Osteoblast (primary cell): ENCODE data around the gene GLI3. TPM values are rescaled to one million over a fixed set of nuclear protein-coding genes. Genes with fewer than 3 reads are reported as not detected.
A peak's percentile ranks its signal among the peaks of the same experiment; 100 is the strongest.

Source experiments
- DNase-seq: peaks from one replicate; pipeline ENCODE4 v3.0.0; 2011; ENCODE audit warnings: low spot score, mixed read lengths; ENCODE audit not compliant: insufficient read length; ENCODE audit errors: missing footprints
- H2AFZ ChIP-seq: 2 replicates; pipeline ENCODE4 v1.6.0; 2011; ENCODE audit warnings: mild to moderate bottlenecking, low read length
- H3K27ac ChIP-seq: 2 replicates; pipeline ENCODE4 v1.5.1; 2011; ENCODE audit warnings: mild to moderate bottlenecking, low read depth, low read length, moderate library complexity
- H3K27me3 ChIP-seq: 2 replicates; pipeline ENCODE4 v1.6.0; 2012; ENCODE audit warnings: mild to moderate bottlenecking, control low read depth, inconsistent platforms, low read length, moderate library complexity; ENCODE audit not compliant: insufficient read depth
- H3K36me3 ChIP-seq: 2 replicates; pipeline ENCODE4 v1.5.1; 2011; ENCODE audit warnings: mild to moderate bottlenecking, low read length, control low read depth, moderate library complexity; ENCODE audit not compliant: insufficient read depth
- H3K4me1 ChIP-seq: 2 replicates; pipeline ENCODE4 v1.5.1; 2011; ENCODE audit warnings: mild to moderate bottlenecking, low read length, control low read depth, moderate library complexity; ENCODE audit not compliant: insufficient read depth
- H3K4me2 ChIP-seq: 2 replicates; pipeline ENCODE4 v1.6.0; 2011; ENCODE audit warnings: mild to moderate bottlenecking, low read length; ENCODE audit not compliant: insufficient read depth
- H3K4me3 ChIP-seq: fragments of 200-600 bp; sonication (generic); 3 replicates; pipeline ENCODE4 v1.5.1; 2012; ENCODE audit warnings: mild to moderate bottlenecking, low read length, inconsistent platforms; ENCODE audit not compliant: insufficient read depth
- H3K79me2 ChIP-seq: 2 replicates; pipeline ENCODE4 v1.6.0; 2012; ENCODE audit warnings: mild to moderate bottlenecking, low read length, control low read depth, inconsistent platforms; ENCODE audit not compliant: insufficient read depth
- H3K9me3 ChIP-seq: 2 replicates; pipeline ENCODE4 v1.5.1; 2011; ENCODE audit warnings: low read depth, low read length, control low read depth
- H4K20me1 ChIP-seq: 2 replicates; pipeline ENCODE4 v1.6.0; 2012; ENCODE audit warnings: mild to moderate bottlenecking, low read length, control low read depth; ENCODE audit not compliant: insufficient read depth
- CTCF ChIP-seq: IDR thresholded peaks from 2 replicates; pipeline ENCODE4 v1.5.1; 2011; ENCODE audit warnings: mild to moderate bottlenecking, low read depth, low read length, moderate library complexity; ENCODE audit errors: extremely low read depth
- total RNA-seq: library from RNA; depleted of rRNA; stranded (reverse); fragments of >200 nt; gene quantifications from 2 replicates; pipeline ENCODE4 v1.2.3, GENCODE V29; 2012

GLI3 gene
- total RNA-seq, 1 donor, result 11.9 TPM

- Histone ChIP-seq H3K79me2 (peaks cover 4% of the 10 kb centered on the region), H3K4me1 (peaks cover 21% of the 10 kb centered on the region), H3K27ac (no peak overlapping the region), H4K20me1 (no peaks in the 10 kb centered on the region), H3K9me3 (no peaks in the 10 kb centered on the region), H2AFZ (no peak overlapping the region), H3K27me3 (no peaks in the 10 kb centered on the region), H3K36me3 (no peaks in the 10 kb centered on the region), H3K4me3 (no peak overlapping the region), H3K4me2 (no peak overlapping the region)
- TF ChIP-seq CTCF, result no peak
- peak; percentile 44 for DNase-seq
These were observed 314.6 kb downstream of the GLI3 start for GRCh38 chr7:41922373-41922772.

GRCh38 chr7:41921453-41921981, 315.5 kb downstream of the GLI3 start:
- Histone ChIP-seq H3K36me3 (no peaks in the 10 kb centered on the region), H3K27me3 (no peaks in the 10 kb centered on the region), H3K9me3 (no peaks in the 10 kb centered on the region), H4K20me1 (no peaks in the 10 kb centered on the region), H3K27ac (peak overlapping the region; percentile 1), H3K4me2 (no peak overlapping the region), H3K4me3 (no peak overlapping the region), H3K79me2 (peaks cover 4% of the 10 kb centered on the region), H2AFZ (peak overlapping the region; percentile 37), H3K4me1 (peaks cover 27% of the 10 kb centered on the region)
- no peak for TF ChIP-seq CTCF
- DNase-seq, result no peak

- Histone ChIP-seq H3K27ac (peak overlapping the region; percentile 100), H3K4me3 (no peak overlapping the region), H3K4me2 (no peak overlapping the region), H3K9me3 (no peaks in the 10 kb centered on the region), H3K79me2 (peaks cover 4% of the 10 kb centered on the region), H4K20me1 (no peaks in the 10 kb centered on the region), H3K36me3 (no peaks in the 10 kb centered on the region), H2AFZ (no peak overlapping the region), H3K27me3 (no peaks in the 10 kb centered on the region), H3K4me1 (peaks cover 45% of the 10 kb centered on the region)
- no peak for TF ChIP-seq CTCF
- peak; percentile 54 for DNase-seq
These were observed 318.4 kb downstream of the GLI3 start for GRCh38 chr7:41918597-41918996.

DNA sequence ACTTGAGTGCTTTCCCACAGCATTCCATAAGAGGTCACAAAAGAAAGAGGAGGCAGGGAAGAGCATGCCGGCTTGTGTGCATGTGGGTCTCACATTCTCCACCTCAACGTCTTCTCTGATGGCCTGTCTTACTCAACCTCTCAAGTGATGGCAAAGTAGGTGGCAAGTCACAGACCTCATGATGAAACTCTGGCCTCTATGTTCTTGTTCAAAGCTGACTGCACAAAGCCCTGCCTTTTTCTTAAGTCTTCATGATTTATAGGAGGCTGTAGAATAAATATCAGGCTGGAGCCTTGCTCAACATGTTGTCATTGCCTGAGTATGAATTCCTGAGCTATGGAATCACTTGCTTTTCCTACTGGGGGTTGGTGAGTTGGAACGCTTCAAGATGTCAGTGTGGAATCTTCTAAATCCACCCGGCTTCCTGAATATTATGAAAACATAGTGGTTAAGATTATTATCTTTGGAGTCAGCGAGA, 320.5 kb downstream of the GLI3 start:
- Histone ChIP-seq H3K79me2 (peaks cover 4% of the 10 kb centered on the region), H3K36me3 (no peaks in the 10 kb centered on the region), H3K4me2 (peak overlapping the region; percentile 31), H2AFZ (no peak overlapping the region), H4K20me1 (no peaks in the 10 kb centered on the region), H3K4me3 (no peak overlapping the region), H3K27ac (peak overlapping the region; percentile 100), H3K4me1 (peaks cover 66% of the 10 kb centered on the region), H3K27me3 (no peaks in the 10 kb centered on the region), H3K9me3 (no peaks in the 10 kb centered on the region)
- peak; percentile 43 for DNase-seq
- no peak for TF ChIP-seq CTCF
